Effector memory CD4-positive, alpha-beta T cell (primary cell): ENCODE results near the gene LSM4.

Experiments used
- DNase-seq, 3 donors: peaks; one replicate each; pipeline ENCODE4 v3.0.0-alpha.2; 2020
- H3K27ac ChIP-seq: 2 replicates; pipeline ENCODE4 v1.7.0; 2013; ENCODE audit warnings: mild to moderate bottlenecking, low read length, moderate library complexity; ENCODE audit not compliant: insufficient read depth, poor library complexity, severe bottlenecking
- H3K27me3 ChIP-seq: replicated peaks from 2 replicates; pipeline ENCODE4 v1.7.0; 2013; ENCODE audit warnings: mild to moderate bottlenecking, low read length; ENCODE audit not compliant: insufficient read depth, control insufficient read depth, poor library complexity, severe bottlenecking
- H3K36me3 ChIP-seq: 2 replicates; pipeline ENCODE4 v1.7.0; 2013; ENCODE audit warnings: mild to moderate bottlenecking, low read length, moderate library complexity; ENCODE audit not compliant: control insufficient read depth, insufficient read depth
- H3K4me1 ChIP-seq: 2 replicates; pipeline ENCODE4 v1.7.0; 2013; ENCODE audit warnings: low read length, mild to moderate bottlenecking; ENCODE audit not compliant: control insufficient read depth, insufficient read depth, poor library complexity, severe bottlenecking
- H3K4me3 ChIP-seq: 2 replicates; pipeline ENCODE4 v1.7.0; 2013; ENCODE audit warnings: low read length, low read depth, mild to moderate bottlenecking; ENCODE audit not compliant: insufficient read depth, poor library complexity, severe bottlenecking
- H3K9me3 ChIP-seq: 2 replicates; pipeline ENCODE4 v1.7.0; 2013; ENCODE audit warnings: mild to moderate bottlenecking, low read length, moderate library complexity; ENCODE audit not compliant: control insufficient read depth

The LSM4 gene

GRCh38 chr19:18266771-18267686, 55.8 kb downstream of the LSM4 start:
- Histone ChIP-seq H3K36me3 (peaks cover 27% of the 10 kb centered on the region), H3K4me1 (no peaks in the 10 kb centered on the region), H3K4me3 (no peak overlapping the region), H3K27me3 (no peaks in the 10 kb centered on the region), H3K27ac (no peak overlapping the region), H3K9me3 (no peaks in the 10 kb centered on the region)
- DNase-seq = no peak

GRCh38 chr19:18265582-18265981, 57.3 kb downstream of the LSM4 start:
- no peaks in the 10 kb centered on the region for H3K27me3 ChIP-seq
- no peaks in the 10 kb centered on the region for H3K9me3 ChIP-seq
- H3K4me1 ChIP-seq = no peaks in the 10 kb centered on the region
- H3K36me3 ChIP-seq = peaks cover 27% of the 10 kb centered on the region
- no peak overlapping the region for H3K27ac ChIP-seq
- no peak overlapping the region for H3K4me3 ChIP-seq
- no peak for DNase-seq

- Histone ChIP-seq H3K36me3 (peaks cover 27% of the 10 kb centered on the region), H3K27me3 (no peaks in the 10 kb centered on the region), H3K9me3 (no peaks in the 10 kb centered on the region), H3K4me1 (no peaks in the 10 kb centered on the region), H3K27ac (no peak overlapping the region), H3K4me3 (no peak overlapping the region)
- no peak for DNase-seq
These were observed 57.8 kb downstream of the LSM4 start for GRCh38 chr19:18264971-18265540.

- no peaks in the 10 kb centered on the region for H3K27me3 ChIP-seq
- peaks cover 27% of the 10 kb centered on the region for H3K36me3 ChIP-seq
- H3K27ac ChIP-seq = no peak overlapping the region
- no peak overlapping the region for H3K4me3 ChIP-seq
- no peak for DNase-seq
- H3K9me3 ChIP-seq = no peaks in the 10 kb centered on the region
- H3K4me1 ChIP-seq = no peaks in the 10 kb centered on the region
These were observed 58.6 kb downstream of the LSM4 start for GRCh38 chr19:18264137-18264854.

- Histone ChIP-seq H3K4me1 (no peaks in the 10 kb centered on the region), H3K36me3 (peaks cover 27% of the 10 kb centered on the region), H3K4me3 (no peak overlapping the region), H3K9me3 (no peaks in the 10 kb centered on the region), H3K27me3 (no peaks in the 10 kb centered on the region), H3K27ac (no peak overlapping the region)
- no peak for DNase-seq
These were observed 59.3 kb downstream of the LSM4 start for GRCh38 chr19:18263324-18264136.

GRCh38 chr19:18262917-18263316, 60.0 kb downstream of the LSM4 start:
- DNase-seq = no peak
- Histone ChIP-seq H3K4me3 (no peak overlapping the region), H3K27me3 (no peaks in the 10 kb centered on the region), H3K9me3 (no peaks in the 10 kb centered on the region), H3K4me1 (no peaks in the 10 kb centered on the region), H3K27ac (no peak overlapping the region), H3K36me3 (peaks cover 27% of the 10 kb centered on the region)

GRCh38 chr19:18262144-18262543, 60.7 kb downstream of the LSM4 start:
- H3K4me1 ChIP-seq = no peaks in the 10 kb centered on the region
- no peaks in the 10 kb centered on the region for H3K27me3 ChIP-seq
- H3K36me3 ChIP-seq = peaks cover 25% of the 10 kb centered on the region
- no peaks in the 10 kb centered on the region for H3K9me3 ChIP-seq
- H3K4me3 ChIP-seq = no peak overlapping the region
- no peak for DNase-seq
- H3K27ac ChIP-seq = no peak overlapping the region

GRCh38 chr19:18261474-18261873, 61.4 kb downstream of the LSM4 start:
- no peaks in the 10 kb centered on the region for H3K9me3 ChIP-seq
- H3K27ac ChIP-seq = no peak overlapping the region
- no peak overlapping the region for H3K4me3 ChIP-seq
- peaks cover 19% of the 10 kb centered on the region for H3K36me3 ChIP-seq
- DNase-seq = no peak
- H3K4me1 ChIP-seq = no peaks in the 10 kb centered on the region
- no peaks in the 10 kb centered on the region for H3K27me3 ChIP-seq

GRCh38 chr19:18259893-18260292, 63.0 kb downstream of the LSM4 start:
- DNase-seq = no peak
- H3K27ac ChIP-seq = no peak overlapping the region
- H3K4me1 ChIP-seq = no peaks in the 10 kb centered on the region
- no peaks in the 10 kb centered on the region for H3K27me3 ChIP-seq
- no peak overlapping the region for H3K4me3 ChIP-seq
- H3K36me3 ChIP-seq = peaks cover 7% of the 10 kb centered on the region
- H3K9me3 ChIP-seq = no peaks in the 10 kb centered on the region
